Measurements from ENCODE around the gene MELK.
A peak's percentile ranks its signal among the peaks of the same experiment; 100 is the strongest.

MELK gene

GRCh38 chr9:36597412-36598178, 24.9 kb downstream of the MELK start:
- TF ChIP-seq CTCF (IDR thresholded peaks at IDR 0.05): peak; percentile 74

GRCh38 chr9:36598273-36598672, 25.6 kb downstream of the MELK start:
- no peak for TF ChIP-seq CTCF (IDR thresholded peaks at IDR 0.05)

- no peak for TF ChIP-seq CTCF (IDR thresholded peaks at IDR 0.05)
Measured at GRCh38 chr9:36603006-36603405, 30.3 kb downstream of the MELK start.

- no peak for TF ChIP-seq CTCF (IDR thresholded peaks at IDR 0.05)
Measured at GRCh38 chr9:36609306-36609705, 36.6 kb downstream of the MELK start.

- TF ChIP-seq CTCF (IDR thresholded peaks at IDR 0.05): no peak
Measured at GRCh38 chr9:36622121-36622520, 49.4 kb downstream of the MELK start.

- no peak for TF ChIP-seq CTCF (IDR thresholded peaks at IDR 0.05)
Measured at GRCh38 chr9:36623280-36623679, 50.6 kb downstream of the MELK start.

- TF ChIP-seq CTCF (IDR thresholded peaks at IDR 0.05): no peak
Measured at GRCh38 chr9:36625006-36625615, 52.4 kb downstream of the MELK start.
